ENCODE measurements around the gene SLC1A4.
"Not testable (repeated sequence)": the region's sequence is repeated elsewhere in the genome, so short reads cannot be mapped to it uniquely, and the experiment has no call there.

Gene SLC1A4

DNA sequence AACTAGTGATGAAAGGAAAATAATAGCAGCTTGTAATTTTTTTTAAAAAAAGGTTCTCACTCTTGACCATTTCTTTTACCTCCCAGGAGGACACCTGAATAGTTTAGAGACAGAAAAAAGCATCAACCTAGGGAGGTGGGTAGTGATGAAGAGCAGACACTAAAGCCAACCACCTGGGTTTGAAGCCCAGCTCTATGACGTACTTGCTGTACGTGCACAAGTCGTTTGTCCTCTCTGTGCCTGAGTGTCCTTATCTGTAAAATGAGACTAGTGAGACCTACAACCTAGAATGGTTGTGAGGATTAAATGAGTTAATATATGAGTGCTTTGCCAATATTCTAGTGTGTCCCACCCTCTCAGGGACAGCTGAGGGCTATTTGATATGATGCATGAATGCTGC is 5.8 kb downstream of the SLC1A4 start:
- DNase-seq = no peak

DNA sequence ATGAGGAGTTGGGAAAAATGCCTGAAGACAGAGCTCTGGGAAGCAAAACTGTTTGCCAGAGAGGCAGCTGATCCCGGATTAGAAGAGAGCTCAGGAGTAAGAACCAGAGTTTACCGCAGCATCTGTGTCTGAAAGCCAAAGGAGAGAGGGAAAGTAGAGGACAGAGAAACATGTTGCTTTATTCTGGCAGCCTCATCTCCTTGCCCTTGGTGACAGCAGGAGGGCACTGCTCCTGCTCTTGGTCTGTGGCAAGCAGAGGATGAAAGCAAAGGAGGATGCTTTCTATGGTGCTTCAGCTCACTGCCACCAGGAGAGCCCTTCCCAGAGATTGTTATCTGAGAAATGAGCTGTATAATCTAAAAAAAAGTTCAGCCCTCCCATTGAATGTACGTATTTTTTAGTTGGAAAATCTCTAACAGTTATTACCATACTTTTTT is 7.7 kb downstream of the SLC1A4 start:
- no peak for DNase-seq

DNA sequence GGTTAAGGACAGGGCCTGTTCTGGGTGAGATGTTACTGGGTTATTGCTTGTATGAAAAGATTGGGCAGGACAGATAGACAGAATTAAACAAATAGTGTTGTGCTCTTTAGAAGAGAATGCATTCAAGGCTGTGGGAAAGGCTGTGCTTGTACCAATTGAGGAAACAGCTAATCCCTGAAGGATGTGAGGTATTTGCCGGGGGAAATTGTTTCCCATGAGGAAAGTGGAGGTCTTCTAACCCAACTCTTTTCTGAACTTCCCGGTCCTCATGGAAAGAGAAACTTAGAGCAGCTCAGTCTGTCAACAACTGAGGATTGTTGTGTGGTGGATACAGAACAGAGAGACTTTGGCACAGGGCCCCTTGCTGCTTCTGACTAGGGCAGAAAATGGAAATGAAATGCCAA is 9.5 kb downstream of the SLC1A4 start:
- DNase-seq = no peak

DNA sequence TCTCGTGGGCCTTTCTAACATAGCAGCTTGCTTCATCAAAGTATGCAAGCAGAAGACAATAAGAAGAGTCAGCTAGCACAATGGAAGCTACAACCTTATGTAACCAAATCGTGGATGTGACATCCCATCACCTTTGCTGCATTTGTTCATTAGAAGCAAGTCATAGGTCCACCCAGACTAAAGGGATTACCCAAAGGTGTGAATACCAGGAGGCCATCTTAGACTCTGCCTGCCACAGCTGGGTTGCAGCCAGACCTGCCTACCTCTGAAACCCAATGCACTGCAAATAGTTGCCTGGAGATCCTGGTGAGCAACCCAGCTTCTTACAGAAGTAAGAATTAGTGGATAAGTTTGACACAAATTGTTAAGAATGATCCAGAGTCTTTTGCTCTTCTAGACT is 10.6 kb downstream of the SLC1A4 start:
- no peak for DNase-seq

DNA sequence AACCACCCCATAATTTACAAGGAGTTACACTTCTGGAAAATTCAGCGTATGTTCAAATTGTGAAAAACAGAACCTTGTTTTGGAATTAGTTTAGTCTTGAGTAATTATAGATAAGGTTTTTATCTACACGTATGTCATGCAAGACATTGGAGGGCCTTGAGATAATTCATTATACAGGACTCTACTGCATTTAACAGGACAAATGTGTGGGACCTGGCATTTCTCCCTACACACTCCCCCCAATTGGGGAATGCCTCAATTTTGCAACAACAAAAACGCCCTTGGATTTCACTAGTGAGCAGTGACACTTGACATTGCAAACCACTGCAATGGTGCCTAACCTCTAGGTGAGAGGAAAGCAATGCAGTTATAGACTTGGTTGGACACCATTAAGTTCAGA is 11.4 kb downstream of the SLC1A4 start:
- DNase-seq = no peak

DNA sequence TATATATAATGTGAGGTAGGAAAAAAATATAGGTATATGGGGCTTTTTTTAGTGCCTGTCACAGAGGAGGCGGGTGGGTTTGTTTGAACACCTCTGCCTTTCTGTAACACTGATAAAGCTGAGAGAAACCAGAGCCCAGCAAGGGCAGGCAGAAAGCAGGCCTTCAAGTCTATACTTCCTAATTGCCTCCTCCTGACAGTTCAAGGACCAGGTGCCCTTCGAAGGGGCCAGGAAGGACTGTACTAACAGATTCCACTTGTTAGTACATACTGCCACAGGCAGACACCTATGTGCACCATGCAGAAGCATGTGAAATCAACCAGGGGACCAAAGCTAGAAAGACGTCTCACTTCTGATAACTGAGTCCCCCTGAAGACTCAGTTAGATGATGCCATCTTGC is 13.8 kb downstream of the SLC1A4 start:
- no peak for DNase-seq

DNA sequence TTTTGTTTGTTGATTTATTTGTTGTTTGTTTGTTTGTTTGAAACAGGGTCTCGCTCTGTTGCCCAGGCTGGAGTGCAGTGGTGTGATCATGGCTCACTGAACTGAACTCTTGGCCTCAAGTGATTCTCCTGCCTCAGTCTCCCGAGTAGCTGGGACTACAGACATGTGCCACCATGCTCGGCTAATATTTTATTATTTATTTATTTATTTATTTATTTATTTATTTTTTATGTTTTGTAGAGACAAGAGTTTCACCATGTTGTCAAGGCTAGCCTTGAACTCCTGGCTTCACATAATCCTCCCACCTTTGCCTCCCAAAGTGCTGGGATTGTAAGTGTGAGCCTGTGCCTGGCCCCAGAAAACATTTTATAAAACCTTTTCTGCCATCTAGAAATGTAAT is 15.0 kb downstream of the SLC1A4 start:
- not testable (repeated sequence) for DNase-seq

DNA sequence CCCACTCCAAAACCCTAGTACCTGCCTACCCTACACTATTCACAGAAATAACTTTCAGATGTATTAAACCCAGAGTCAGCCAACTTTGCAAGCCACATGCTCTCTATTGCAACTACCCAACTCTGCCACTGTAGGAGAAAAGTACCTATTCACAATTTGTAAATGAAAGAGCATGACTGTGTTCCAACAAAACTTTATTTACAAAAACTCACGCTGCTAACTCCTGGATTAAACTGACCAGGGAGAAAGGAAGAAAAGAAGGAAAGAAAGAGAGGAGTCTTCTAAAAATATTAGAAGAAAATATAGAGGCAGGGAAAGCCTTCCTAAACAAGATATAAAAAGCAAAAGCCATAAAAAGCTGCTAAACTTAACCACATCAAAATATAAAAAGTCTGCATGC is 24.6 kb downstream of the SLC1A4 start:
- no peak for DNase-seq

DNA sequence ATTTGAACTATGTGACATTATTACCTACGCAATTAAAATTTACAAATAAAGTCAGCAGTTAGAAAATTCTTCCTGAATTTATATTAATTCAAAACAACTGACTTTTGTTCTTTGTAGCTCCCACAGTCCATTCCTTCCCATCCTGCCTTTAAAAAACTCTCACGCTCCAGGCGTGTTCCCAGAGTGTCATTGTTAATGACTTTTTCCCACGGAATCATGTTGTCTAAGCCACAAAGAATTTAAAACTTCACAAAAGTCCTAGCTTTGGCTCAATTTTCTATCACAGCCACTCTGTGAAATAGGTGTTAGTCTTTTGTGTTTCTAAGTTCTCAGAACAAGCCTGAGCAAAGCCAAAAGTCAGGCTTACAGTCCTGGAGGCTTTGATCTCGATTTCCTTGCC is 26.5 kb downstream of the SLC1A4 start:
- DNase-seq = no peak

DNA sequence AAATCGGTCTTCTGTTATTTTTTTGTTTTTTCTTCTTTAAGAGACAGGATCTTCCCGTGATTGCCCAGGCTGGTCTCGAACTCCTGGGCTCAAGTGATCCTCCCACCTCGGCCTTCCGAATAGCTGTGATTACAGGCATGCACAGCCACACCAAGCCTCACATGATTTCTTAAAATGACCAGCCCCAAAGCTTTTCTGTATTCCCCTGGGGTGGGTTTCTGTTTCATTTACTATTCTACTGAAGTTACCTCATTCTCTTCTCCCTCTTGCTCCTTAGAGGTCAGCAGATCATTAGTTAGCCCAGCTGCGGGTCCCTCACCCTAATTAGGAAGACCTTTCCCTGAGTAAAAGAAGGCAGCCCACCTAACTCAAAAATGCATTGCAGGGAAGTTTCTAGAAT is 27.6 kb downstream of the SLC1A4 start:
- DNase-seq = no peak

DNA sequence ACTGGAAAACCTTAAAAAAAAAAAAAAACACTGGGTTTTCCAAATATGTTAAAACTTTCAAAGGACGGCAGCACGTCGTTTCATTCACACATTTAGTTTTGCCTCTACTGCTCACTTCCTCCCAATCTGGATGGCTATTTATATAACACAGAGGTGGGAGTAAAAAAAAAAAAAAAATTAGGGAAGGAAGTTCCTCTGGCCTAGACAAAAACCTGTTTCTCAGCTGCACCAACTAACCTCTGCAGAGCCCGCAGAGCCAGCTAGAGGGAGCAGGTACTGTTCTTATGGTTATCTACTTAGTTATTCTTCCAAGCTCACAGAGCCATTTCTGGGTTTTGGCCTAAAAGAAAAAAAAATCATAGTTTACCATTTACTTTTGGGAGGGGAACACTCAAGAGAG is 28.1 kb downstream of the SLC1A4 start:
- no peak for DNase-seq

DNA sequence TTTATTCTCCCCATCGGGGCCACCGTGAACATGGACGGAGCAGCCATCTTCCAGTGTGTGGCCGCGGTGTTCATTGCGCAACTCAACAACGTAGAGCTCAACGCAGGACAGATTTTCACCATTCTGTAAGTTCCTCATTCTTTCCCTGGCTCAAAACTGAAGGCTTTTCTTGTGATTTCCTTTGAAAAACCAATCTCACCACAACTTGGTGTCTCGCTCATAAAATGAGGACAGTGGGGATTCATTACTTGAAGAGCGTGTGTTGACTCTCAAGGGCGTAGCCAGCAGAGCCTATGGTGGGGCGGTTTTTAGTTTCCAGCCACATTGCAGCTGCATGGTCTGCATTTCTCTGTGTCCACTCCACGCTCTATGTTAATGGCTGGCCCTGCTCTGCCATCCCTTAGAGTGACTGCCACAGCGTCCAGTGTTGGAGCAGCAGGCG is 29.0 kb downstream of the SLC1A4 start:
- DNase-seq = no peak

DNA sequence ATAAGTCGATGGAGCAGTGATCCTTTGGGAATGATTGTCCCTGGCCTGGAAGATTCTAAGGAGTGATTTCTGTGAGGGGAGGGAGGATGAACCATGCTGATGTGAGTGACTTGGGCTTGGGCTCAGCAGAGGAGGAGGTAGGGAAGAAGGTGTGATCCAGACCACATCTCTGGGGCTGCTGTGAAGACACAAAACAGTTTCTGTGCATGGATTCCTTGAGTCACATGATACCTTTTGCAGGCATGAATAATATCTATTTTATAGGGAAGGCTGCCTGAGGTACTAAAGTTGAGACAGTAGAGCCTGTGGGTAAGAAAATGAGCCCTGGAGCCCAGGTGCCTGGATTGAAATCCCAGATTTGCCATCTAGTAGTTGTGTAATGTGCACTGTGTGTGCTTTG is 29.8 kb downstream of the SLC1A4 start:
- no peak for DNase-seq

DNA sequence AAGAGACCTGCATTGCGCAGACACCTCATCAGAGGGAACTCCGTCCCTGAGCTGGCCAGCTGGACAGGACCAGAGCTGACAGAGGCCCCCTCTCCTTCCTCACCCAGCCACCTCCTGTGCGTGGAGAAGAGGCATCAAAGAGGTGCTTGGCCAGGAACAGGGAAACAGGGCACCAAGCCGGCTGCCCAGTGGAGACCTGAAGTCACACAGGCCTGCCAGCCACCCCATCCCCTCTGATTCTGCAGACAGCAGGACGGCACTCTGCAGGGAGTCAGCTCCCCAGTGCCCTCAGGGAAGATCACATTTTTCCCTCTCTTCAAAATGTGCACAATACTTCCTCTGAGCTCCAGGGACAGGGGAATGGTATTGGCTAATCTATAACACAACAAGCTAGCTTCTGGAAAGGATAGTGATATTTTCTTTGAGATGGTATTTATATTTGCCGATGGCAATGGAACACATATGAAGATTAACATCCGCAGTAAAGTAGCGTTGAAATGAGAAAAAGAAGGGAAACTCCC is 30.5 kb downstream of the SLC1A4 start:
- DNase-seq = no peak

DNA sequence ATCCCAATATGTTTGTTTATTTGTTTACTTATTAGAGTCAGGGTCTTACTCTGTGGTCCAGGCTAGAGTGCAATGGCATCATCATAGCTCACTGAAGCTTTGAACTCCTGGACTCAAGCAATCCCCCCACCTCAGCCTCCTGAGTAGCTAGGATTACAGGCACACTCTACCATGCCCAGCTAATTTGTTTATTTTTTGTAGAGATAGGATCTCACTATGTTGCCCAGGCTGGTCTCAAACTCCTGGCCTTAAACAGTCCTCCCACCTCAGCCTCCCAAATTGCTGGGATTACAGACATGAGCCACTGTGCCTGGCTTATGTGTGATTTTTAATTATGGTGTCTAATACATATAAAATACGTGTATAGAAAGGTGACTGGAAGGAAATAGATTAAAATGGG is 31.1 kb downstream of the SLC1A4 start:
- DNase-seq = not testable (repeated sequence)

DNA sequence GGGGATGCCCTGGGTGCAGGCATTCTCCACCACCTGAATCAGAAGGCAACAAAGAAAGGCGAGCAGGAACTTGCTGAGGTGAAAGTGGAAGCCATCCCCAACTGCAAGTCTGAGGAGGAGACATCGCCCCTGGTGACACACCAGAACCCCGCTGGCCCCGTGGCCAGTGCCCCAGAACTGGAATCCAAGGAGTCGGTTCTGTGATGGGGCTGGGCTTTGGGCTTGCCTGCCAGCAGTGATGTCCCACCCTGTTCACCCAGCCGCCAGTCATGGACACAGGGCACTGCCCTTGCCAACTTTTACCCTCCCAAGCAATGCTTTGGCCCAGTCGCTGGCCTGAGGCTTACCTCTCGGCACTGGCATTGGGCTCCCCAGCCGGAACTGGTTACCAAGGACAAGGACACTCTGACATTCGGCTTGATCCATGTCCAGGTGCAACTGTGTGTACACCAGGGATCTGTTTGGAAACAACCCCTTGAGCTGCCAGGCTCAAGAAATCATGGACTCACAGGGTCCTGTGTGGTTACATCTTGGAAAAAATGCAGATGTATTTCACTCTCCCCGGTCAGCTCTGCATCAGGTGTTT is 31.8 kb downstream of the SLC1A4 start:
- no peak for DNase-seq

DNA sequence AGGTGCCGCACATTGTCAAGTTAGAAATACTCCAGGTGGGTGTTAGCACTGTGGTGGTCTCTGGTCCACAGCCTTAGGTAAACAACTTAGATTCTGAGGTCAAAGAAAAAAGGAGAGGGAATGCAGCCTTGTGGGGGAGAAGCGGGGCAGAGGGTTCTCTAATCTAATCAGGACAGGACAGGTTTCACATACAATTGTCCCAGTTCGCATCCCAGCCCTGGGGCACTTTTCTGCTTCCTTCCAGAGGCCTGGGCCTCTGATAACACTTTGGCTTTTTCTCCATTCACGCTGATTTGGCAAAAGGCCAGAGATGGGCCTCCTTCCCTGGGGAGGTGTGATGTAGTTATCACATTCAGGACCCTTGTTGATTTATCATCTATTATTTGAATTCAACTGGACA is 32.5 kb downstream of the SLC1A4 start:
- DNase-seq = no peak

DNA sequence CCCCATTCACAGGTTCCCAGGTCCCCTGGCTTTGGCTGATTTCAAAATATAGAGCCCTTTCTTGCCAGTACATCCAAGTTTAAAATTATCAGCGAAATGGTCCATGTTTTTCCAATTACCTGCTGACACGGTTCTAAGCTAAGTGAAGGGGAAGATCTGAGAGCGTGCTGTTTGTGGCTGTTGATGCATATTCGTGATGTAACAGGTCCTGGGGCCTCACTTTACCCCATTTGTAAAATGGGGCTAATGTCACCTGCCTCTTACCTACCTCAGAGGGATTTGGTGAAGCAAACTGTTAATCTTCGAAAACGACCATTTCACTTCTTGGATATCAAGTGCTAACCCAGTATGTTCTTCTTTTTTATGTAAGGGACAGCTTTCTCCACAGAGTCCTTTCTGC is 33.0 kb downstream of the SLC1A4 start:
- DNase-seq = no peak

DNA sequence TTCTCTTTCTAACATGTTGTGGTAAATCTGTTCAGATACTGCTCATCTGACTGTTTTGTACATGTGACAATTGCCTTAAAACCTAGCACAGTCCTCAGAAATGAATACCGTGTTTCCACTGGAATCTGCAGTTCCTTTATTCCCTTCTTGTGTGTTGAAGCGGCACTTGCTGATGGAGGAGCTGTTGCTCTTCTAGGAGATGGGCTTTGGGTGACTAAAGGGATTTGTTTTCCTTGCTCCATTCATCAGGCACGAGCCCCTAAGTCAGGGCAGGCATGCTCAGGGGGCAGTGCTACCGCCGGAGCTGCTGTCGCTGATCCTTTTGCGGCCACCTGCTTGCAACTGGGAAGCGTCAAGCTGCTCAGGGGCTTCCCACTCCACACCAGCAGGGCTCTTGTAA is 34.5 kb downstream of the SLC1A4 start:
- no peak for DNase-seq

DNA sequence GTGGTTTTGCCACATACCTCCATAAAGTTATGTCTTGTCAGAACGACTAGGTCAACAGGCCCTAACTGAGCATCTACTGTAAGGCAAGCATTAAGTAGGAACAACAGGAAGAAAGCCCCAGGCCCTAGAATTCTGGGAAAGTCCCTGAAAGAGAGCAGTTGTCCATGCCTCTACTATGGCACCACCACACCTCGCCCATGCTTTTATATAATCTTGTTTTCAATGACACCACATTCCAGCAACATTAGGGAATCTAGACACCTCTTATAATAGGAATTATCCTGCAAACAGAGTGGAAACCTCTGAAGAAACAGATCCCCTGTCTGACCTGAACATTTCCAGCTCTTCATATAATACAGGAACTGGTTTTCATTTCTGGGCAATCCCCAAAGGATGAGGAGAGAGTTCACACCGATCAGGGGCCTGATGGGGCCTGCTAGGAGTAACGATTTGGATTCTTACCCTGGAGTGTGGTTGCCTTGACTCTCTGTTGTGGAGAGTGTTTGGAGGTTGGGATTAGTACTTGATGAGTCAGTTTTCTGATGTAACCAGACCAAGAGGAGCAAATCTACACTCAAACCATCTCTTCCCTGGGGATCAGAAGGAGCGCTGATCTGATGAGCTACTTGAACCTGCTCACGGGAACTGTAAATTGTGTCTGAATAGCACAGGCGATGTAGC is 35.1 kb downstream of the SLC1A4 start:
- no peak for DNase-seq

DNA sequence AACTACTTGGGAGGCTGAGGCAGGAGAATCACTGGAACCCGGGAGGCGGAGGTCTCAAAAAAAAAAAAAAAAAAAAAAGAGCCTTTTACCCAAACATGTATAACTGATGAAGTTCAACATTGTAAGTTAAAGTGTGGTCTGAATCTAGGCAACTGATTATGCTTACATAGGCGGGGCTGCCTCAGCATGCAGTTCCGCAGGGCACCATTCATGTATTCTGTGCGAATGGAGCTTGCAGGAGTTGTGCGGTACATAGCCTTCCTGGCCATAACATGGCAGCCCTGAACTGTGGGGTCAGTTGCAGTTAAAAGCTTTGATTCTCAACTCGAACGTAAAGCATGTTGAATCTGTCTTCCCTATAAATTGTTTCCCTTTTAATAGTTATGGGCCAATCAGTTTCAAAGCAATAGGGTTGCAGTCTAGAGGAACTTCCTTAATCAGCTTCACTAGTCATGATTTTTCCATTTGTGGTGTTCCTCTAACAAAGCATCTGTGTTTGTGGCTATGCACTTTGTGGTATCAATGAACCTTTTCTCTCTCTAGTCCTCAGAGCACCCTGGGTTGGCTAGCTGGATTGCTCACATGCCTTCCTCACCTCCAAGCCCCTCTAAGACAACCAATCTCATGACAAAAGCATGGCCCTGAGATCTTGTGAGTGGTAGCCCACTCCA is 36.4 kb downstream of the SLC1A4 start:
- no peak for DNase-seq

DNA sequence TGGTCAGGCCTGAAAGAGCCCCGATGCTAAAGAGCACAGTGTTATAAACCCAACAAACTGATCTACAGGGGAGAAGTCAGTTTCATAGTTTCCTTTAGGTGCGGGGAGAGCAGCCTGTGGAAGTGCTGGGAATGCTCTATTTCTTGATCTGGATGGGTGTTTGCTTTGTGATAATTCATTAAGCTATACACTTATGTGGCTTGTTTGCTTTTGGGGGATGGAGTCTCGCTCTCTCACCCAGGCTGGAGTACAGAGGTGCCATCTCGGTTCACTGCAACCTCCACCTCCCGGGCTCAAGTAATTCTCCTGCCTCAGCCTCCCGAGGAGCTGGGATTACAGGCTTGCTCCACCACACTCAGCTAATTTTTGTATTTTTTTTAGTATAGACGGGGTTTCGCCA is 37.0 kb downstream of the SLC1A4 start:
- DNase-seq = no peak

DNA sequence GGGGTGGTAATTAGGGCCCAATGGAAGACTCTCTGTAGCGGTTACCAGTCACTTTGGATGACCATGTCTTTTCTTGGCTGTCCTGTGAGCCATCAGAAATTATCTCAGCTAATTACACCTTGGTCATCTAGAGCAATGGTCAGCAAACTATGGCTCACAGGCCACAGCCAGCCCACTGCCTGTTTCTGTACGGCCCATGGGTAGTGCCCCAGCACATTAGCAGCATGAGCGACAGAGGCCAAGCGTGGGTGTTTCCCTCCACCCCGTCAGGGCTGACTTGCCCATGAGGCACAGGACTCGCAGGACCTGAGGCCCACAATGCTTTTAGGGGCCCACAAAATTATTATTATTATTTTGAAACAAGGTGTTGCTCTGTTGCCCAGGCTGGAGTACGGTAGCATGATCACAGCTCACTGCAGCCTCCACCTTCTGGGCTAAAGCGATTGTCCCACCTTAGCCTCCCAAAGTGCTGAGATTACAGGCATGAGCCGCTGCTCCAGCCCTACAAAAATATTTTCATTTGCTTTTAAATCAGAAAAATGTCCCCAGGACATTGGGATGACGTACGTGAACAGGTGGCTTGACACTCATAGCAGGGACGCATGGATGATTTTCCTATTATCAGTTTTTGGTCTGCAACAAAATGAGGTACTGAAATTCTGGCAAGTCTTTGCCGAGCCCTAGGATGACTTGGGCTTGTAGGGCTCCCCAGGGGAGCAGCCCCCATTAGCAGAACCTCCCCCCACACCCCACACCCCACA is 37.7 kb downstream of the SLC1A4 start:
- no peak for DNase-seq
